Activated T-helper 1 cell treated with anti-CD3 and anti-CD28 coated beads, Interleukin-2, amount 50 U/mL, for 16 hours (primary cell): Measurements from ENCODE around the gene RNF157.
"Not testable (repeated sequence)": the region's sequence is repeated elsewhere in the genome, so short reads cannot be mapped to it uniquely, and the experiment has no call there.

ENCODE experiments used
- DNase-seq, 2 donors: peaks; one replicate each; pipeline ENCODE4 v3.0.0-alpha.2; 2020; ENCODE audit warnings: low read depth in 1 of 2, low spot score in 1 of 2

The RNF157 gene

DNA sequence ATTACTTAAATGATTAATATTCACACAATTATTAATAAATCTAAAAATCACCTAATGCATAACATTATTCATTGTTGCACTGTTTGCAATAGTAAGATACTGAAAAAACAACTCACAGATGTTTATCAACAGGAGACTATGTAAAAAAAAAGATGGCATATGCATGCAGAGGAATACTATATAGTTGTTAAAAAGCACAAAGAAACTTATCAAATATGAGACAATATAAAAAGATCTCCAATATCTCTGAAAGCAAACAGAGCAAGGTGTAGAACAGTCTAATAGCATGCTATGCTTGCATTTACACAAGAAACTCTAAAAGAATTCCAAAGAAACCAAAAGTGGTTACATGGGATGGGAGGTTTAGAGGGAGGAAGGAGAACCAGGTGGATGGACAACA is 3.7 kb downstream of the RNF157 start:
- no peak for DNase-seq

DNA sequence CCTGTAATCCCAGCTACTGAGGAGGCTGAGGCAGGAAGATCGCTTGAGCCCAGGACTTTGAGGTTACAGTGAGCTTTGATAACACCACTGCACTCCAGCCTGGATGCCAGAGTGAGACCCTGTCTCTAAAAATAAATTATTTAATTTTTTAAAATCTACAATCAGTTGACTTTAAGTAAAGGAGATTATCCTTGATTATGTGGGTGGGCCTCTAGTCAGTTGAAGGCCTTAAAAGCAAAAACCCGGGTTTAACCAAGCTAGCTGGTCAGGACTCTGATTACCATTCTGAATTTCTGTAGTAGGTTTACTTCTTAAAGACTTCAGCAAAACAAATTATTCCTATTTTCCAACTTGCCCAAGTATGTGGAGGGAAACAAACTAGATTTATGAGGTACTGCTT is 4.4 kb downstream of the RNF157 start:
- DNase-seq, result no peak

DNA sequence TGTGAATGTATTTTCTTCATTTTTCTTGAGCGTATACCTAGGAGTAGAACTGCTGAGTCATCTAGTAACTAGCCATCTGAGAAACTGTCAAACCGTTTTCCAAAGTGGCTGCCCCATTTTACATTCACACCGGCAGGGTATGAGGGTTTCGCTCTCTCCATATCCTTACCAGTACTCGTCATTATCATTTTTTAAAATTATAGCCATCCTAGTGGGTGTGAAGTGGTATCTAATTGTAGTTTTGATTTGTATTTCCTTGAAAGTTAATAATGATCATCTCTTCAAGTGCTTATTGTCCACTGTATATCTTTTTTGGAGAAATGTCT is 6.0 kb downstream of the RNF157 start:
- no peak for DNase-seq

DNA sequence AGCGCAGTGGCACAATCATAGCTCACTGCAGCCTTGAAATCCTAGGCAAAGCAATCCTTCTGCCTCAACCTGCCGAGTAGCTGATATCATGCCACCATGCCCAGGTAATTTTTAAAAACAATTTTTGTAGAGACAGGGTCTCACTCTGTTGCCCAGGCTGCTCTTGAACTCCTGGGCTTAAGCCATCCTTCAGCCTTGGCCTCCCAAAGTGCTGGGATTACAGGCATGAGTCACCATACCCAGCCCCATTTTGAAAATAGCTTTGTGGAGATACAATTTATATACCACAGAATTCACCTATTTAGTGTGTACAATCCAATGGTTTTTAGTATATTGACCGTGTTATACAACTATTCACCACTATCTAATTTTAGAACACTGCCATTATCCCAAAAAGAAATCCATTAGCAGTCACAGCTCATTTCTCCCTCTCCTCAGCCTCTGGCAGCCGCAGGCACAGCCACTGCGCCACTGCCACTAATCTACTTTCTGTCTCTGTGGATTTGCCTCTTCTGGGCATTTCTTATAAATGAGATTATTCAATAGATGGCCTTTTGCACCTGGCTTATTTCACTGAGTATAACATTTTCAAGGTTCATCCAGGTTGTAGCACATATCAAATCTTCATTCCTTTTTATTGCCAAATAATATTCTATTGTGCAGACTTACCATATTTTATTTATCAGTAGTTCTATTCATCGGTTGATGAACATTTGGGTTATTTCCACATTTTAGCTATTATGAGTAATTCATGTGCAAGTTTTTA is 6.5 kb downstream of the RNF157 start:
- DNase-seq, result no peak

DNA sequence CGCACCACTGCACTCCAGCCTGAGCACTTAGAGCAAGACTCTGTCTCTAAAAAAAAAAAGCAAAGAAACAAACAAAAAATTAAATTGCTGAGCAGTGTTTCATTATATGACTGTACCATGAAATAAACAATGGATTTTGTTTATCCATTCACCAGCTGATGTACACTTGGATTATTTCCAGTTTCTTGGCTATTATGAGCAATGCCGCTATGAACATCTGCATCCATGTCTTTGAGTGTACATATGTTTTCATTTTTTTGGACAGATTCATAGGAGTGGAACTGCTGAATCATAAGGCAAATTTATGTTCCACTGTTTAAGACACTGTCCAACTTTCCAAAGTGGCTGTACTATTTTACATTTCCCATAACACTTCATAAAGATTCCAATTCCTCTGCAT is 8.0 kb downstream of the RNF157 start:
- no peak for DNase-seq

DNA sequence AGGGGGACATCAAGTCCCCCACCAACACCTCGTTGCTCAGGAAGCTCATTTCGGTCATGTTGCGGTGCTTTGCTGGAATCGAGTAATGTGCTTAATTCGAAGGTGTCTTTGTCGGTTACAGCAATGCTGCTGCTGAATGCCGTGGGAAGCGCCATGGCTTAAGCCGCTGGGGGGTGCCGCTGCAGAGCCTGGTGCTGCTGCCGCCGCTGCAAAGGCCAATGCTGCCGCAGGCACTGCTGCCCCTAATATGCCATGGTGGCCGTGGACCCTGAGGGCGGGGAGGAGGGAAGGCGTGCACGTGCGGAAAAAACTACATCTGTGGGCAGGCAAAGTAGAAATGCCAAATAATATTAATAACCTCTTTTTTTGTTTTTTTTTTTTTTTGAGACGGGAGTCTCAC is 13.5 kb downstream of the RNF157 start:
- not testable (repeated sequence) for DNase-seq

DNA sequence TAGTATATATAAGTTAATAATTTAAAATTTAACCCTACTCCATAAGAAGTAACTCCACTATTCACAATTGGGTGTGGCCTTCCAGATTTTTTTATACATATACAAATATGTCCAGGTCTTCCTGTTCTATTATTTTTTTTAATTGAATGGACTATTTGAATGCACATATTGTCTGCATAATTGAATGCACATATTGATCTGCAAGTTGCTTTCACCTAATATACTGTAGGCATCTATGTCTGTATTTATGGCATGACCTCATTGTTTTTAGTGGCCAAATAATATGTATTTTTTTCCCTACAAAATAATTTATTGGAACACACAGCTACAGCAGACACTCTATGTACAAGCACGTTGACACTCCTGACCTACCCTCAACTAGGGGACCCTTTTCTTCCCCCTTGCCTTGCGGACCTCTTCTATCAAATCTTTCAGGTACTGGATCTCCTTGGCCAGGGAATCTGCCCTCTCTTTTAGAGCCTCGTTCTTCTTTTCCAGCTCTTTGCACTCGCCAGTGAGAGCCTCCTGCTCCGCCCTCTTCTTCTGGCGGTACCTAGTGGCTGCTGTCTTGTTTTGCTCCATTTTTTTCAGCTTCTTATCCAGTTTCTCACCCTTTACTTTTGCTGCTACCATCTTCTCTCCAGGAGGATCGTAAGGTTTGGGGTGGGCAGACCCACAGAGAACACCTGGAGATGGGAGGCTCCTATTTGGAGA is 14.8 kb downstream of the RNF157 start:
- not testable (repeated sequence) for DNase-seq

DNA sequence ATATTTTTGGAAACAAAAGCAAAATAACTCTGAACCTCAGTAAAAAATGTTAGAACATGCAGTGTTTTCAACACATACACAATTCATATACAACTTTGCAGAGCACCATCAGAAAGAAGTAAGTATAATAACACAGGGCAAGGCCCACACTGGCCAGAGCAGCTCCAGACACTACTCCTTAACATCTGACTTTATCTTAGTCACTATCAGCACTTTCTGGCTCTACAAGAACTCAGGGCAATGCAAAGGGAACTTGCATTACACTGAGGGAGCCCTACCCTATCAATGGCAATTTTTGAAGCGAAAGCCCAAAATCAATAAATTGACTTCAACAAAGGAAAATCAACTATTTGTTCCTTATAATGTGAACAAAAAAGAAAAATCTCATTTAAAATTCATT is 16.5 kb downstream of the RNF157 start:
- no peak for DNase-seq

DNA sequence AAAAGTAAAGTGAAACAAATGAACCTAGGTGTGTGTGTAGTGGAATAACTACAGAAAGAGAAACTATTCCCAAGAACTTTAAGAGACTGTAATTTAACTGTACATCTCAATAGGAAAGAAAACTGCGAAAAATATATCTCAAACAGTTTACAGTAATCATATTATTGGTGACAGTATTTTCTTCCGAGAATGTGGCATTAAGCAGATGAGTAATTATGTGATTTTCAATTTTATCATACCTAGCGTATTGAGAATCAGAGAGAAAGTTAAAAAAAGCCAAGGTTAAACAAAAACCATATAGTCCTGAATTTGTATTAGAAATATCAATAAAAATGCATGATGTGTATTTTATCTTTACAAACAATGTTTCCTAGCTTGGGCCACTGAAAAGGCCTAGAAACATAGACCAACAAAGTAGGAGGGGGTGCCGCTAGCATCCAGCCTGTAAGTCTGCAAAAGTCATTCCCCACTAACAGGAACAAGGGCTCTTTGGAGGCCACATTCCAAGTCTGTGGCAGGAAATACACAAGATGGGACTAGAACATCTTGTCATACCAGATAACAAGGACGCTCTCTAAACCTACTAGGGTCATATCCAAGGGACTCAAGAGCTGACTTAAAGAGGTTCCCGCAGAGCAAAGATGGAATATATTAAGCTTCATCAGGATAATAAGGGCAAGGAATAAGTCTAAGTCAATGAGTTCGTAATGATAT is 20.5 kb downstream of the RNF157 start:
- no peak for DNase-seq

DNA sequence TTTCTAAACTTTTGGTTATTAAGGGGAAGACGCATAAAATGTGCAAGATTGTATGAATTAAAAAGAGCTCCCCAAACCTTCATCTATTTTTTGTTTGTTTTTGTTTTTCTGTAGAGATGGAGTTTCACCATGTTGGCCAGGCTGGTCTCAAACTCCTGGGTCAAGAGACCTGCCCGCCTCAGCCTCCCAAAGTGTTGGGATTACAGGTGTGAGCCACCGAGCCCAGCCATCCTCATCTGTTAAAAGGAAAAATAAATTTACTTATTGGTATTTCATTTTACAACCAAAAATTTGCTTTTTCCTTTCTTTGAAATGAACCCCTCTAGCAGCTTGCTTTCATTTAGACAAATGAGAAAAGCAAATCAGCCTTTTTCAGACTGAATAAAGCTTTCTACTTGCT is 23.2 kb downstream of the RNF157 start:
- no peak for DNase-seq

DNA sequence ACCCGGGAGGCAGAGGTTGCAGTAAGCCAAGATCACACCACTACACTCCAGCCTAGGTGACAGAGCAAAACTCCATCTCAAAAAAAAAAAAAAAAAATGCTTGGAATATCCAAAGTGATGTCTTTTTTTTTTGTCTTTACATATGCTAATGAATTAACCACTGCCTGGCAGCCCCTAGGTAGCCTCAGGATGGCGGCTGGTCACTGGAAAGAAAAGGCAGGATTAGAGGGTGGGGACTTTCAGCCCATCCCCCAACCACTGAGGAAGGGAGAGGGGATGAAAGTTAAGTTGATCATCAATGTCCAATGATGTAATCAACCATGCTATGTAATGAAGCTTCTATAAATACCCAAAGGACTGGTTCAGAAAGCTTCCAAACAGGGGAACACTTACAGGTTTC is 26.8 kb downstream of the RNF157 start:
- DNase-seq, result no peak

DNA sequence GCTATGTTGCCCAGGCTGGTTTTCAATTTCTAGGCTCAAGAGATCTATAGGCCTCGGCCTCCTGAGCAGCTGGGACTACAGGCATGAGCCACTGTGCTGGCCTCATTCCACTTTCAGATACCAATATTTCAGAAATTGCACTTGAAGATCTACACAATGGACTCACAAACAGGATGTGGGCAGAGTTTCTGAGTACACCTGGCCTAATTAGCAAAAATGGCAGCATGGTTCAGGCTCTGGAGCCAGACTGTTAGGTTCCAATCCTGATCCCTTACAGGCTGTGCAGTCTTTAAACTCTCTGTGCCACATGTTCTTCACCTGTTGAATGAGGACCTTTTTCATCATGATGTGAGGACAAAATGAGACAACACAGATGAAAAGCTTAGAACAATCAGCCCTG is 32.2 kb downstream of the RNF157 start:
- no peak for DNase-seq

DNA sequence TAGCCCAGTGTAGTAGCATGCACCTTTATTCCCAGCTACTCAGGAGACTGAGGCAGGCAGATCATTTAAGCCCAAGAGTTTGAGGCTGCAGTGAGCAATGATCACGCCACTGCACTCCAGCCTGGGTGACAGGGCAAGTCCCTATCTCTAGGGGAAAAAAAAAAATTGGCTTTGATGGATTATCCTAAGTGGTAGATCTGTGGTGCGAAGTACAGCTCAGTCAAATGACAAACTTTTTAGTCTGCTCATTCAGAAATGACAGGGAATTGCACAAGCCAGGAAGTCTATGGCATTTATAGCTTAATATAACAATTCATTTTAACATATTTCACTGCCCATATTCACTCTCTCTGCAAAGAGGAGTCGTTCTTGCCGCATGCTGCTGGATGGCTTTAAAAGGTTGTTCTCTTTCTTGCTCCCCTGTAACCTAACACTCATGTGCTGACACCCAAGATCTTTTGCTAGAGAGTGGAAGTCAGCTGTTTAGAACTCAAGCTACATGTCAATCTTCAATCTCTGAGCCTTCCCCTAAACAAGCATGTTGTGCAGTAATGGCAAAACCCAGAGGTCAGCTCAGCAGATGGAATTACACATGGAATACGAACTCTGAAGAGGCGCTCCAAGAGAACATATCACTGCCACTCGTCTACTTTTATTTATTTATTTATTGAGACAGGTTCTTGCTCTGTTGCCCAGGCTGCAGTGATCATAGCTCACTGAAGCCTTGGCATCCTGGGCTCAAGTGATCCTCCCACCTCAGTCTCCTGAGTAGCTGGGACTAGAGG is 32.8 kb downstream of the RNF157 start:
- DNase-seq, result no peak

DNA sequence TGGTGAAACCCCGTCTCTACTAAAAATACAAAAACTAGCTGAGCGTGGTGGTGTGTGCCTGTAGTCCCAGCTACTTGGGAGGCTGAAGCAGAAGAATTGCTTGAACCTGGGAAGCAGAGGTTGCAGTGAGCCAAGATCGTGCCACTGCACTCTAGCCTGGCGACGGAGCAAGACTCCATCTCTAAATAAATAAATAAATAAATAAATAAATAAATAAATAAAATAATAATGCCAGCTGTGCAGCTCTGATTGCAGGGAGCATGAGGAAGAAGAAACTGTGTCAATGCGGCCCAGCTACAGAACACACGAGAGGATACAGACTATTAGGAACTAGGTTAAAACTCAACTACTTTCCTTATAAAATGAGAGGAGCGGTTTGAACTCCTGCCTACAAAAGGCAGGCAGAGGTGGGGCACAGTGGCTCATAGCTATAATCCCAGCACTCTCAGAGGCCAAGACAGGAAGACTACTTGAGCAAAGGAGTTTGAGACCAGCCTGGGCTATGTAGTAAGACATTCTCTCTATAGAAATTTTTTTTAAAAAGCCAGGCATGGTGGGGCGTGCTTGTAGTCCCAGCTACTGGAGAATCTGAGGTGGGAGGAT is 34.6 kb downstream of the RNF157 start:
- not testable (repeated sequence) for DNase-seq

DNA sequence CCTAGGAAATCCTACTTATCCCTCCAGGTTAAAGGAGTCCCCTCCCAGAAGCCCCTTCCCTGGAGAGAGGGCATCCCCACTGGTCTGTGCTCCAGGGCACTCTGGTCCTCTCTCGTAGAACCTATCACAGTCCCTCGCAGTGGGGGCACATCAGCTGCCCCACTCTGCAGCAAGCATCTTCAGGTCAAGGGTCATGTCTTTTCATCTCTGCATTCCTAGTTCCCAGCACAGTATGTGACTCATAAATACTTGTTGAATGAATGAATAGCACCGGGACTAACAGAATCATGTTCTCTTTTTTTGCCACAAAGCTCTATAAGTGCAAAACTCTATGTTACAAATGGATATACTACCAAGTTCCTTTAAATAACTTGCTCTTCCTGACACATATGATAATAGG is 36.0 kb downstream of the RNF157 start:
- no peak for DNase-seq

DNA sequence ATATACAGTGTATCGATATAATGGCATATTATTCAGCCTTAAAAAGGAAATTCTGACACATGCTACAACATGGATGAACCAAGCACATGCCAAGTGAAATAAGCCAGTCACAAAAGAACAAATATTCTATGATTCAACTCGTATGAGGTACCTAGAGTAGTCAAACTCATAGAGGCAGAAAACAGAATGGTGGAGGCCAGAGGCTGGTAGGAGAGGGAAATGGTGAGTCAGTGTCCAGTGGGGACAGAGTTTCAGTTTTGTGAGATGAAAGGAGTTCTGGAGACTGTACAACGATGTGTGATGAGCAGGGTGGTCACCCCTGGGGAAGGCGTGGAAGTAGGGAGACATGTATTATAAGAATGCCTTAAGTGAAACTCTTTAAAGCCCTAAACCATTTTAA is 39.9 kb downstream of the RNF157 start:
- DNase-seq, result no peak

DNA sequence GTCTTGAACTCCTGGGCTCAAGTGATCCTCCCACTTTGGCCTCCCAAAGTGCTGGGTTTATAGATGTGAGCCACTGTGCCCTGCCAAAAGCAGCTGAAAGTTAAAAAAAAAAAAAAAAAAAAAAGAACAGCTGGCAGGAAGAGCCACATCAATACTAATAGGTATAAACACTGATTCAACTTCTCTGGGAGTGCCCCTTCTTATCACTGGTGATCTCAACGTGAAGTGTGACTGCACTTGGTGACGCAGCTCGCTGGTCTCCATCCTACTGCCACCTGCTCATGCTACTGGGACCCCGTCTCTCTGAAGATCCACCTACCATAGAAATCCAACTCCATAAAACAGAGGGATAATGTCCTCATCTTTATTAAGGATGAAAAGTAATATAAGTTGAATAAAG is 40.8 kb downstream of the RNF157 start:
- peak; percentile 17 to 44 for DNase-seq

DNA sequence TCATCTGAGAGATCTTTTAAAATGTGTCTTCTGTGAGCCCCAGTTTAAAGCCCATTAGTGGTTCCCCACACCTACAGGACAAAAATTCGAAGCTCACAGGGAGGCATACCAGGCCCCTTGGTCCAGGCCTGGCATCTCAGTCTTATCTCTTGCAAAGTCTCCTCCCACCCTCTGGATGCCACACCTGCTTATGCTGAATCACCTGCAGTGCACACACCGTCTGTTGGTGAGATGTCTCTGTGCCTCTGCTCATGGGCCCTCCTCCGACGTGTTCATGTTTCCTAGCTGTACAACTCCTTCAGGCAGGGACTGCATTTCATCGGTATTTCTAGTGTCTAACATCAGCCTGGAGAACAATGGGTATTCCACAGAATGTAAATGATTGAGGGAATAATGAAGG is 41.6 kb downstream of the RNF157 start:
- no peak for DNase-seq

DNA sequence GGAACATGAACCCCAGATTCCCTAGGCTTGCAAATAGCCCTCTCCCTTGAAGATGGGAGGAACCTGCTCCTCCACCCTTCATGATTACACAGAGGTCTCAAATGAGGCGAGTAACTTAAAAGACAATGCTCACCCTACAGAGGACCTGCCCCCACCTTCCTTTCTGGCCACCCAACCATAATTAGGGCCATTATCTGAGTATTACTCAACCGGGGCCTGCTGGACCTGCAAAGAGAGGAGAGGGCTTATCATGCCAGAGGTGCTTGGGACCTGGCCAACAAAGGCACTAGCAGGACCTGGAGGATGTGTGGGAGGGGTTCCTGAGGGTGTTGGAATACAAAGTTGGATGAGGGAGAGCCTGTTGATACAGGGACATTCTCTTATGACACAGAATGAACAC is 42.4 kb downstream of the RNF157 start:
- DNase-seq, result no peak

DNA sequence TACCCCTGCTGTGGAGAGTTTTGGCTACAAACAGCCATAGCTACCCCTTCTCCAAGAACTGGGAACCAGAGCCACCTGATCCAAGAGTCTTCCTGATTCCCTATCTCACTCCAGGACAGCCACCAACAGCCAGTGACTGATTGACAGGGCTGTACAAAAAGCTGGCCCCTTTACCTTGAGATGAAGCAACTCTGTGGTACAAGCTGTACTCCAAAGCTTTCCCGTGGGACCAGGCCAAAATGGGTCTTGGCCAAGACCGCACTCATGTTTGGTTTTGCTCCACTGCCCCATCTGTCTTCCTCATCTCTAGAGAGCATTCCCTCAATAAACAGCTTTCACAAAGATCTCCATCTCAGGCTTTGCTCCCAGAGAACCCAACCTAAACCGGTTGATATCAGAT is 43.6 kb downstream of the RNF157 start:
- no peak for DNase-seq
